Transverse colon (tissue), 4 donors: ENCODE results near the gene GALNT10. TPM values are rescaled to one million over a fixed set of nuclear protein-coding genes. Genes with fewer than 3 reads are reported as not detected.

Source experiments
- DNase-seq: peaks from one replicate; pipeline ENCODE4 v3.0.0-alpha.2; 2019
- H3K27ac ChIP-seq, 4 donors: fragments of 200-600 bp; sonication (generic); 2 replicates each; pipeline ENCODE4 v1.5.1; 2016 to 2018; ENCODE audit warnings: inconsistent platforms in 4 of 4
- H3K27me3 ChIP-seq: fragments of 200-600 bp; sonication (generic); 2 replicates; pipeline ENCODE4 v1.5.1; 2017; ENCODE audit warnings: inconsistent platforms
- H3K36me3 ChIP-seq, 4 donors: fragments of 200-600 bp; sonication (generic); 2 replicates each; pipeline ENCODE4 v1.5.1; 2017 to 2019; ENCODE audit warnings: inconsistent platforms in 4 of 4
- H3K4me1 ChIP-seq, 4 donors: fragments of 200-600 bp; sonication (generic); 2 replicates each; pipeline ENCODE4 v1.5.1; 2017 to 2020; ENCODE audit warnings: inconsistent platforms in 4 of 4
- H3K4me3 ChIP-seq, 4 donors: fragments of 200-600 bp; sonication (generic); 1 replicate in 1 of 4; 2 replicates in 3 of 4; pipeline versions ENCODE4 v1.5.1 to v1.6.1; 2017 to 2019; ENCODE audit warnings: inconsistent platforms in 4 of 4
- H3K9me3 ChIP-seq, 2 donors: fragments of 200-600 bp; sonication (generic); 2 replicates each; pipeline ENCODE4 v1.5.1; 2017 to 2019; ENCODE audit warnings: inconsistent platforms in 2 of 2
- CTCF ChIP-seq, 5 experiments: fragments of 200-600 bp in 3 of 5; fragments of 450-650 bp in 2 of 5; sonication (generic) in 3 of 5; IDR thresholded peaks; 1 replicate in 2 of 5; 2 replicates in 3 of 5; pipeline ENCODE4 v1.5.1; 2016 to 2017; ENCODE audit warnings: antibody characterized with exemption in 5 of 5, inconsistent platforms in 3 of 5, mild to moderate bottlenecking in 2 of 5, moderate library complexity in 1 of 5
- EP300 ChIP-seq: sonication (generic); formaldehyde crosslinking; IDR thresholded peaks from one replicate; pipeline ENCODE4 v1.6.1; 2017; ENCODE audit warnings: antibody characterized with exemption, low read depth
- POLR2A ChIP-seq: fragments of 450-650 bp; IDR thresholded peaks from one replicate; pipeline ENCODE4 v1.6.1; 2016; ENCODE audit warnings: antibody characterized with exemption, mild to moderate bottlenecking, moderate library complexity
- POLR2AphosphoS5 ChIP-seq, 3 donors: sonication (generic); formaldehyde crosslinking; IDR thresholded peaks; one replicate each; pipeline ENCODE4 v1.6.1; 2016; ENCODE audit warnings: antibody characterized with exemption in 3 of 3
- WGBS, 2 donors: methylation state at CpG; one replicate each; pipeline ENCODE4 v1.1.5; 2018; ENCODE audit warnings: low coverage in 1 of 2; 5-methylcytosine and 5-hydroxymethylcytosine counted together
- in situ Hi-C, 4 donors: fragments of 200-750 bp; cut with MboI; loops; one replicate each; pipeline versions ENCODE4 v1.15.0 to v1.15.1; 2017; ENCODE audit warnings: low sequenced_read_pairs in 3 of 4, low pct_ligation_motif_present in 1 of 4, low pct_unique_long_range_greater_than_20kb in 1 of 4
- intact Hi-C: fragments of 100-400 bp; cut with DNase I; formaldehyde crosslinking; loops from one replicate; pipeline ENCODE4 v1.15.1; 2023; ENCODE audit warnings: low total_unique reads
- total RNA-seq, 4 donors: library from RNA; depleted of rRNA; stranded (reverse); fragments of >200 nt; gene quantifications; one replicate each; pipeline ENCODE4 v1.1.0, GENCODE V29; 2016

Gene GALNT10
- total RNA-seq, 4 donors from 2014 or later = 18.7 to 142 (median 39.3) TPM

GRCh38 chr5:154264549-154265196 is 74.1 kb downstream of the GALNT10 start:
- Histone ChIP-seq H3K27ac (no peak overlapping the region), H3K9me3 (no peaks in the 10 kb centered on the region), H3K36me3 (no peaks in the 10 kb centered on the region), H3K4me1 (peaks cover 0 to 13% (median 2%) of the 10 kb centered on the region in 4 donors), H3K4me3 (no peak overlapping the region), H3K27me3 (no peaks in the 10 kb centered on the region)
- no peak for DNase-seq
- TF ChIP-seq POLR2AphosphoS5 (IDR thresholded peaks at IDR 0.05) (no peak), CTCF (IDR thresholded peaks at IDR 0.05) (no peak), EP300 (no peak), POLR2A (no peak)
- in situ Hi-C loops = no loop called here
- 65 to 86% methylated on average over 3 to 5 of the region's 5 CpGs for WGBS, 2 donors
- intact Hi-C loops = no loop called here

GRCh38 chr5:154265197-154265773 is 74.8 kb downstream of the GALNT10 start:
- Histone ChIP-seq H3K4me3 (no peak overlapping the region), H3K9me3 (no peaks in the 10 kb centered on the region), H3K27me3 (no peaks in the 10 kb centered on the region), H3K27ac (no peak overlapping the region), H3K4me1 (peaks cover 0 to 13% (median 2%) of the 10 kb centered on the region in 4 donors), H3K36me3 (no peaks in the 10 kb centered on the region)
- TF ChIP-seq POLR2A = no peak
- TF ChIP-seq EP300 = no peak
- TF ChIP-seq POLR2AphosphoS5 (IDR thresholded peaks at IDR 0.05) = no peak
- no peak for TF ChIP-seq CTCF (IDR thresholded peaks at IDR 0.05)
- in situ Hi-C loops (no loop called here), intact Hi-C loops (no loop called here)
- 75 to 93% methylated on average over 2 of the region's 2 CpGs for WGBS, 2 donors
- no peak for DNase-seq

GRCh38 chr5:154267516-154267915 is 77.0 kb downstream of the GALNT10 start:
- Histone ChIP-seq H3K27me3 (no peaks in the 10 kb centered on the region), H3K9me3 (no peaks in the 10 kb centered on the region), H3K4me3 (no peak overlapping the region), H3K27ac (no peak overlapping the region), H3K4me1 (peaks cover 0 to 17% (median under 1%) of the 10 kb centered on the region in 4 donors), H3K36me3 (no peaks in the 10 kb centered on the region)
- DNase-seq = no peak
- in situ Hi-C loops = no loop called here
- no peak for TF ChIP-seq POLR2A
- TF ChIP-seq POLR2AphosphoS5 (IDR thresholded peaks at IDR 0.05) = no peak
- TF ChIP-seq EP300 = no peak
- no peak for TF ChIP-seq CTCF (IDR thresholded peaks at IDR 0.05)
- intact Hi-C loops = no loop called here

- DNase-seq = no peak
- Histone ChIP-seq H3K36me3 (no peaks in the 10 kb centered on the region), H3K4me3 (no peak overlapping the region), H3K27me3 (no peaks in the 10 kb centered on the region), H3K9me3 (no peaks in the 10 kb centered on the region), H3K4me1 (peaks cover 3 to 22% (median 6%) of the 10 kb centered on the region in 4 donors), H3K27ac (no peak overlapping the region)
- TF ChIP-seq EP300 (no peak), POLR2AphosphoS5 (IDR thresholded peaks at IDR 0.05) (no peak), CTCF (IDR thresholded peaks at IDR 0.05) (no peak), POLR2A (no peak)
- intact Hi-C loops (no loop called here), in situ Hi-C loops (no loop called here)
- WGBS, 2 donors = 89 to 90% methylated on average over 2 to 3 of the region's 3 CpGs
These were observed 77.5 kb downstream of the GALNT10 start for GRCh38 chr5:154268073-154268472.
